Stomach (tissue), 9 donors: ENCODE measurements around the gene CWC22. TPM values are rescaled to one million over a fixed set of nuclear protein-coding genes. Genes with fewer than 3 reads are reported as not detected.

ENCODE experiments used
- DNase-seq, 2 donors: peaks; one replicate each; pipeline versions ENCODE4 v3.0.0 to v3.0.0-alpha.2; 2013 to 2019
- H3K27ac ChIP-seq, 5 donors: fragments of 200-600 bp in 4 of 5; sonication (generic) in 4 of 5; one replicate each; pipeline ENCODE4 v1.5.1; 2013 to 2019; ENCODE audit warnings: mild to moderate bottlenecking in 1 of 5, moderate library complexity in 1 of 5
- H3K27me3 ChIP-seq, 3 donors: fragments of 200-600 bp; sonication (generic); one replicate each; pipeline ENCODE4 v1.5.1; 2017 to 2019; ENCODE audit warnings: mixed run types in 1 of 3
- H3K36me3 ChIP-seq, 4 donors: fragments of 200-600 bp; sonication (generic); 1 replicate in 3 of 4; 2 replicates in 1 of 4; pipeline ENCODE4 v1.5.1; 2016 to 2019
- H3K4me1 ChIP-seq, 4 donors: fragments of 200-600 bp; sonication (generic); one replicate each; pipeline ENCODE4 v1.5.1; 2016 to 2019
- H3K4me3 ChIP-seq, 4 donors: fragments of 200-600 bp; sonication (generic) in 3 of 4; one replicate each; pipeline ENCODE4 v1.5.1; 2016 to 2019; ENCODE audit warnings: mild to moderate bottlenecking in 1 of 4
- H3K9me3 ChIP-seq, 4 donors: fragments of 200-600 bp; sonication (generic); one replicate each; pipeline ENCODE4 v1.5.1; 2016 to 2019
- EP300 ChIP-seq: sonication (generic); formaldehyde crosslinking; IDR thresholded peaks from one replicate; pipeline ENCODE4 v1.6.1; 2017; ENCODE audit warnings: antibody characterized with exemption
- POLR2A ChIP-seq, 4 donors: fragments of 450-650 bp; IDR thresholded peaks; one replicate each; pipeline ENCODE4 v1.6.1; 2016; ENCODE audit warnings: antibody characterized with exemption in 4 of 4, control low read depth in 2 of 4, mild to moderate bottlenecking in 1 of 4, moderate library complexity in 1 of 4
- POLR2AphosphoS5 ChIP-seq, 3 donors: sonication (generic); formaldehyde crosslinking; IDR thresholded peaks; one replicate each; pipeline ENCODE4 v1.6.1; 2016; ENCODE audit warnings: antibody characterized with exemption in 3 of 3
- WGBS, 5 donors: extraction: QIAGEN DNeasy Blood & Tissue Kit in 3 of 5; methylation state at CpG; one replicate each; pipeline versions ENCODE4 v1.1.5 to v1.1.7; 2013 to 2018; 5-methylcytosine and 5-hydroxymethylcytosine counted together
- intact Hi-C: fragments of 100-400 bp; cut with DNase I; formaldehyde crosslinking; loops from one replicate; pipeline ENCODE4 v1.15.1; 2023; ENCODE audit warnings: low total_unique reads
- polyA plus RNA-seq, 3 donors: library from polyadenylated mRNA; stranded (reverse); fragments of 200-250 nt; gene quantifications; one replicate each; pipeline ENCODE4 v1.2.3, GENCODE V29; 2013
- total RNA-seq, 5 donors: library from RNA; depleted of rRNA; stranded (reverse); fragments of >200 nt; gene quantifications; one replicate each; pipeline versions ENCODE4 v1.1.0 to v1.2.3, GENCODE V29; 2014 to 2016
- TF ChIP-seq, protein P1 (sequence below), 7 experiments: fragments of 450-650 bp in 4 of 7; fragments of 200-600 bp in 3 of 7; sonication (generic) in 3 of 7; IDR thresholded peaks; one replicate each; pipeline ENCODE4 v1.5.1; 2016 to 2019; ENCODE audit warnings: antibody characterized with exemption in 7 of 7, control low read depth in 2 of 7, mild to moderate bottlenecking in 1 of 7
- donor health status: healthy with polysubstance abuse.
- donor health status: Bipolar disorder and iron deficiency.
- donor health status: healthy.

The CWC22 gene
- total and polyA plus RNA-seq, 8 donors = 2.9 to 24.0 (median 12.1) TPM

DNA sequence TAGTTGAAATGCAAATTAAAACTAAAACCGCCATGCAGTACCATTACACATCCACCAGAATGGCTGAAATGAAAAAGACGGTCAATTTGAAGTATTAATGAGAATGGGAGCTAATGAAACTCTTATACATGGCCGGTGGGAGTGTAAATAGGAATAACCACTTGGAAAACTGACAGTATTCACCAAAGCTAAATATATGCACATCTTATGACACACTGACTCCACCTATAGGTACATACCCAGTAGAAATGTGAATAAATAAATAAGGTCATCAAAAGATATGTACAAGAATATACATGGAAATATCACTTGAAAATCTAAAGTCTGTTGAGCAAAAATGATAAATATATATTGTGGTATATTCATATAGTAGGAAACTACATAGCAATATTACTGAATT, 57.7 kb downstream of the CWC22 start:
- 57 to 77% (median 66%) methylated on average over 3 of the region's 3 CpGs for WGBS, 5 donors
- no peak for TF ChIP-seq POLR2A (IDR thresholded peaks at IDR 0.05)
- no peak for TF ChIP-seq EP300
- TF ChIP-seq, protein P1, sequence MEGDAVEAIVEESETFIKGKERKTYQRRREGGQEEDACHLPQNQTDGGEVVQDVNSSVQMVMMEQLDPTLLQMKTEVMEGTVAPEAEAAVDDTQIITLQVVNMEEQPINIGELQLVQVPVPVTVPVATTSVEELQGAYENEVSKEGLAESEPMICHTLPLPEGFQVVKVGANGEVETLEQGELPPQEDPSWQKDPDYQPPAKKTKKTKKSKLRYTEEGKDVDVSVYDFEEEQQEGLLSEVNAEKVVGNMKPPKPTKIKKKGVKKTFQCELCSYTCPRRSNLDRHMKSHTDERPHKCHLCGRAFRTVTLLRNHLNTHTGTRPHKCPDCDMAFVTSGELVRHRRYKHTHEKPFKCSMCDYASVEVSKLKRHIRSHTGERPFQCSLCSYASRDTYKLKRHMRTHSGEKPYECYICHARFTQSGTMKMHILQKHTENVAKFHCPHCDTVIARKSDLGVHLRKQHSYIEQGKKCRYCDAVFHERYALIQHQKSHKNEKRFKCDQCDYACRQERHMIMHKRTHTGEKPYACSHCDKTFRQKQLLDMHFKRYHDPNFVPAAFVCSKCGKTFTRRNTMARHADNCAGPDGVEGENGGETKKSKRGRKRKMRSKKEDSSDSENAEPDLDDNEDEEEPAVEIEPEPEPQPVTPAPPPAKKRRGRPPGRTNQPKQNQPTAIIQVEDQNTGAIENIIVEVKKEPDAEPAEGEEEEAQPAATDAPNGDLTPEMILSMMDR (IDR thresholded peaks at IDR 0.05) = no peak
- no peak for TF ChIP-seq POLR2AphosphoS5 (IDR thresholded peaks at IDR 0.05)
- intact Hi-C loops = no loop called here
- no peak overlapping the region for H3K27ac ChIP-seq
- no peak overlapping the region for H3K4me3 ChIP-seq
- no peaks in the 10 kb centered on the region for H3K27me3 ChIP-seq
- DNase-seq = no peak
- H3K36me3 ChIP-seq = peaks cover 26 to 99% (median 90%) of the 10 kb centered on the region in 4 donors
- H3K9me3 ChIP-seq = no peaks in the 10 kb centered on the region
- H3K4me1 ChIP-seq = no peaks in the 10 kb centered on the region

DNA sequence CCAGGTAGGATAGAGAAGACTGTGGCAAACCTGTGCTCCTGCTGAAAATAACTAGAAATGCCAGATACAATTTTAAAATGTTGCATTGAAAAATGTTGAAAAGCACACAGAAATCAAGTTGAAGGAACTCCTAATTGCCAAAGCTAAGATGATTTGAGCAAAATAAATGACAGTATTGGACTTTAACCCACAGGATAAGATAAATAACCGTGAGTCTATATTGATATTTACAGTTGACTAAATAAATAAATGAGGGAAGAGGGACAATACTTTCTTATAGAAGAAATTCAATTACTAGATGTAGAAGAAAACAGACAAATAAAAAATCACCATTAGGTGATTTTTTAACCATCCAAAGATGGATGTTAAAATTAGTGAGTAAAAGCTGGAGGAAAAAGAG, 59.0 kb downstream of the CWC22 start:
- Histone ChIP-seq H3K4me3 (no peak overlapping the region), H3K36me3 (peaks cover 26 to 97% (median 85%) of the 10 kb centered on the region in 4 donors), H3K4me1 (no peaks in the 10 kb centered on the region), H3K9me3 (no peaks in the 10 kb centered on the region), H3K27me3 (no peaks in the 10 kb centered on the region), H3K27ac (no peak overlapping the region)
- TF ChIP-seq POLR2AphosphoS5 (IDR thresholded peaks at IDR 0.05) (no peak), EP300 (no peak), POLR2A (IDR thresholded peaks at IDR 0.05) (no peak)
- TF ChIP-seq, protein P1 (IDR thresholded peaks at IDR 0.05) = no peak
- DNase-seq = no peak
- intact Hi-C loops = no loop called here
- 20 to 39% (median 35%) methylated on average over 1 of the region's 1 CpG for WGBS, 5 donors

DNA sequence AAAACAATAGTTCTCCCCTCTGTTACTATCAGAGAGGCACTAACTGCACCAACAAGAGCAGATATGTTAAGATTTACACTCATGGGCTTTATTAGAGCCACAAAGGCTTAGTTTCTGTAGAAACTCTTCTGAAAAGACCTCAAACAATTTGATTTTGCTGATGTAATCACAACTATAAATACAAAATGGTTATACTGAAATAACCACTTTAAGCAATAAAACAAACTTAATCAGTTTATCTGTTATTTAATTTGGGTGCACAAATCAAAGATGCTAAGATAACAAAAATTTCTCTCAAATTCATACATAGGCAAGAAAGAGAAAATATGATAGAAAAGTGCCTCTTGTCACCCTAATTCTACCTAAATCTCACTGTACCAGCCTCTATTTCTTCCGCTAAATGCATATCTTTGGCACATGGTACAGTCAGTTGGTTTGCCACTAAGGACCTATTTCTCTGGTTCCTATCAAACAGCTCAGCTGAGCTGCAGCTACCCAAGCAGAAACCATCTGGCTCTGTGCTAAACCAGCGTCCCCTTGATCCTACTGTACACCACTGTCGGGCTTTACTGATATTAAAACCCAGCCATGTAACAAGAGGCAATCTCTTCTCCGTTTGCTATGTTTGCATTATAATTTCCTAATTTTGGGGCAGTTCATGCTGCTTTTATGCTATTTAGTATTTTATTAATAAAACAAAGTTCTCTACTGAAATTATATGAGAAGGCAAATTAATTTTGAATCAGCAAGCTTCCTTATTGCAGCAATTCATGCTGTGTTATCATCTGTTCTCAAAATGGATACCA, 60.1 kb downstream of the CWC22 start:
- intact Hi-C loops = no loop called here
- no peak overlapping the region for H3K27ac ChIP-seq
- no peak for TF ChIP-seq POLR2A (IDR thresholded peaks at IDR 0.05)
- TF ChIP-seq, protein P1 (IDR thresholded peaks at IDR 0.05) = no peak
- no peak for TF ChIP-seq EP300
- no peak for TF ChIP-seq POLR2AphosphoS5 (IDR thresholded peaks at IDR 0.05)
- no peak overlapping the region for H3K4me3 ChIP-seq
- DNase-seq = peak in 1 of 2 donors; percentile 12
- H3K27me3 ChIP-seq = no peaks in the 10 kb centered on the region
- H3K4me1 ChIP-seq = no peaks in the 10 kb centered on the region
- 94 to 97% (median 96%) methylated on average over 4 of the region's 4 CpGs for WGBS, 5 donors
- H3K36me3 ChIP-seq = peaks cover 19 to 95% (median 77%) of the 10 kb centered on the region in 4 donors
- no peaks in the 10 kb centered on the region for H3K9me3 ChIP-seq

DNA sequence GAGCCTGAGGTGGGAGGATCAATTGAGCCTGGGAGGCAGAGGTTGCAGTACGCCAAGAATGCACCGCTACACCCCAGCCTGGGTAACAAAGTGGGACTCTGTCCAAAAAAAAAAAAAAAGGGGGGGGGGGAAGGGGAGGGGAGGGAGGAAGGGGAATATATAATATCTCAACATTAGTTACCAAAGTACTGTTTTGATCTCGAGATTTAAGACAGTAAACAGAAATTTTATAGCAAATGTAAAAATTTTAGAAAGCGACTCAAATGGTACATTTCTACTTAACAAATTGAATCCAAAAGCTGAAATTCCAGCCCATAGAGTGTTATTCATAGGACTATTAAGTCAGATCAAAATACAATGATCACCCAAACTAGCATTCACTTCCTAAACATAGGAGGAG, 60.8 kb downstream of the CWC22 start:
- 96 to 100% (median 98%) methylated on average over 4 of the region's 4 CpGs for WGBS, 5 donors
- Histone ChIP-seq H3K9me3 (no peaks in the 10 kb centered on the region), H3K36me3 (peaks cover 14 to 89% (median 71%) of the 10 kb centered on the region in 4 donors), H3K4me1 (no peaks in the 10 kb centered on the region), H3K4me3 (no peak overlapping the region), H3K27ac (no peak overlapping the region), H3K27me3 (no peaks in the 10 kb centered on the region)
- intact Hi-C loops = no loop called here
- TF ChIP-seq POLR2AphosphoS5 (IDR thresholded peaks at IDR 0.05) = no peak
- TF ChIP-seq EP300 = no peak
- TF ChIP-seq POLR2A (IDR thresholded peaks at IDR 0.05) = no peak
- TF ChIP-seq, protein P1 (IDR thresholded peaks at IDR 0.05) = no peak
- no peak for DNase-seq
